Esophagus muscularis mucosa (tissue), 3 donors: Measurements from ENCODE around the gene MTFMT.

Source experiments
- CTCF ChIP-seq, 3 experiments: fragments of 200-600 bp in 2 of 3; fragments of 450-650 bp in 1 of 3; sonication (generic) in 2 of 3; IDR thresholded peaks; one replicate each; pipeline ENCODE4 v1.5.1; 2017 to 2019; ENCODE audit warnings: antibody characterized with exemption in 3 of 3, mild to moderate bottlenecking in 2 of 3, moderate library complexity in 1 of 3
- POLR2A ChIP-seq: fragments of 450-650 bp; IDR thresholded peaks from one replicate; pipeline ENCODE4 v1.6.1; 2017; ENCODE audit warnings: antibody characterized with exemption, moderate library complexity, mild to moderate bottlenecking, low read depth
- POLR2AphosphoS5 ChIP-seq, 2 donors: sonication (generic); formaldehyde crosslinking; IDR thresholded peaks; one replicate each; pipeline ENCODE4 v1.6.1; 2017; ENCODE audit warnings: antibody characterized with exemption in 2 of 2

GRCh38 chr15:65042776-65043327 lies 13.4 kb upstream of the MTFMT start:
- TF ChIP-seq CTCF (IDR thresholded peaks at IDR 0.05) = no peak
- no peak for TF ChIP-seq POLR2AphosphoS5 (IDR thresholded peaks at IDR 0.05)
- no peak for TF ChIP-seq POLR2A
